Mesenchymal stem cell (in vitro differentiated cells and primary cell): ENCODE measurements around the gene RNF222.

Experiments
- DNase-seq: peaks from one replicate; pipeline ENCODE4 v3.0.0-alpha.2; 2013
- H2AFZ ChIP-seq: one replicate; pipeline ENCODE4 v1.6.1; 2013; ENCODE audit warnings: low read depth, mild to moderate bottlenecking, control low read depth, inconsistent platforms, low read length, moderate library complexity
- H2AK5ac ChIP-seq: 2 replicates; pipeline ENCODE4 v1.6.1; 2013; ENCODE audit warnings: low read length, moderate library complexity, mild to moderate bottlenecking, inconsistent platforms; ENCODE audit not compliant: severe bottlenecking
- H2BK120ac ChIP-seq: one replicate; pipeline ENCODE4 v1.6.1; 2013; ENCODE audit warnings: low read depth, mild to moderate bottlenecking, inconsistent platforms, low read length, moderate library complexity
- H2BK12ac ChIP-seq, 2 experiments: one replicate each; pipeline ENCODE4 v1.6.1; 2013; ENCODE audit warnings: inconsistent platforms in 2 of 2, low read length in 2 of 2, mild to moderate bottlenecking in 2 of 2, moderate library complexity in 2 of 2, control low read depth in 1 of 2
- H2BK15ac ChIP-seq: one replicate; pipeline ENCODE4 v1.6.1; 2013; ENCODE audit warnings: mild to moderate bottlenecking, low read depth, inconsistent platforms; ENCODE audit not compliant: poor library complexity, severe bottlenecking
- H2BK5ac ChIP-seq: 2 replicates; pipeline ENCODE4 v1.6.1; 2013; ENCODE audit warnings: low read depth, mild to moderate bottlenecking, low read length, control low read depth, inconsistent platforms; ENCODE audit not compliant: poor library complexity, severe bottlenecking
- H3K14ac ChIP-seq, 2 experiments: one replicate each; pipeline ENCODE4 v1.6.1; 2013; ENCODE audit warnings: inconsistent platforms in 2 of 2, low read length in 2 of 2, control low read depth in 1 of 2, mild to moderate bottlenecking in 1 of 2, moderate library complexity in 1 of 2
- H3K18ac ChIP-seq, 2 experiments: one replicate each; pipeline ENCODE4 v1.6.1; 2013; ENCODE audit warnings: inconsistent platforms in 2 of 2, low read length in 2 of 2, control low read depth in 1 of 2, low read depth in 1 of 2, mild to moderate bottlenecking in 1 of 2
- H3K23ac ChIP-seq, 2 experiments: one replicate each; pipeline ENCODE4 v1.6.1; 2013; ENCODE audit warnings: inconsistent platforms in 2 of 2, low read length in 2 of 2, mild to moderate bottlenecking in 2 of 2, moderate library complexity in 2 of 2, control low read depth in 1 of 2
- H3K27ac ChIP-seq: 2 replicates; pipeline ENCODE4 v1.5.1; 2013; ENCODE audit warnings: mild to moderate bottlenecking, moderate library complexity, low read length, control low read depth, inconsistent platforms; ENCODE audit not compliant: poor library complexity, severe bottlenecking
- H3K27me3 ChIP-seq, 2 experiments: 2 replicates each; pipeline versions ENCODE4 v1.6.1 to v1.7.0; 2013; ENCODE audit warnings: low read length in 2 of 2, mild to moderate bottlenecking in 2 of 2, moderate library complexity in 2 of 2, control low read depth in 1 of 2, inconsistent platforms in 1 of 2; ENCODE audit not compliant: control insufficient read depth in 1 of 2, insufficient read depth in 1 of 2
- H3K36me3 ChIP-seq, 2 experiments: 2 replicates each; pipeline versions ENCODE4 v1.6.1 to v1.7.0; 2013; ENCODE audit warnings: low read length in 2 of 2, control low read depth in 1 of 2, inconsistent platforms in 1 of 2, low read depth in 1 of 2, mild to moderate bottlenecking in 1 of 2; ENCODE audit not compliant: insufficient read depth in 2 of 2, control insufficient read depth in 1 of 2
- H3K4ac ChIP-seq, 2 experiments: one replicate each; pipeline ENCODE4 v1.6.1; 2013; ENCODE audit warnings: inconsistent platforms in 2 of 2, low read length in 2 of 2, mild to moderate bottlenecking in 2 of 2, moderate library complexity in 2 of 2, control low read depth in 1 of 2, low read depth in 1 of 2
- H3K4me1 ChIP-seq: 2 replicates; pipeline ENCODE4 v1.6.1; 2013; ENCODE audit warnings: low read depth, low read length, control low read depth; ENCODE audit not compliant: control insufficient read depth, insufficient read depth
- H3K4me2 ChIP-seq: 2 replicates; pipeline ENCODE4 v1.6.1; 2013; ENCODE audit warnings: low read length, mild to moderate bottlenecking, inconsistent platforms; ENCODE audit not compliant: poor library complexity, severe bottlenecking
- H3K4me3 ChIP-seq, 2 experiments: 2 replicates each; pipeline versions ENCODE4 v1.5.1 to v1.7.0; 2013; ENCODE audit warnings: low read length in 2 of 2, mild to moderate bottlenecking in 2 of 2, control low read depth in 1 of 2, low read depth in 1 of 2; ENCODE audit not compliant: insufficient read depth in 1 of 2
- H3K79me1 ChIP-seq: replicated peaks from 2 replicates; pipeline ENCODE4 v1.6.1; 2013; ENCODE audit warnings: mild to moderate bottlenecking, control low read depth, low read length, inconsistent platforms; ENCODE audit not compliant: poor library complexity, severe bottlenecking
- H3K9ac ChIP-seq: 2 replicates; pipeline ENCODE4 v1.7.0; 2013; ENCODE audit warnings: mild to moderate bottlenecking, low read length, moderate library complexity
- H3K9me3 ChIP-seq: 2 replicates; pipeline ENCODE4 v1.7.0; 2013; ENCODE audit warnings: mild to moderate bottlenecking, low read length; ENCODE audit not compliant: control insufficient read depth
- H4K8ac ChIP-seq: one replicate; pipeline ENCODE4 v1.6.1; 2013; ENCODE audit warnings: inconsistent platforms, mild to moderate bottlenecking, low read length, moderate library complexity
- H4K91ac ChIP-seq: one replicate; pipeline ENCODE4 v1.6.1; 2013; ENCODE audit warnings: mild to moderate bottlenecking, low read length, inconsistent platforms
- WGBS: methylation state at CpG from one replicate; pipeline ENCODE4 v1.1.7; 2013; ENCODE audit warnings: mixed read lengths; 5-methylcytosine and 5-hydroxymethylcytosine counted together

The RNF222 gene

GRCh38 chr17:8341456-8341855 lies 56.2 kb downstream of the RNF222 start:
- H3K18ac ChIP-seq = no peak overlapping the region
- H3K27me3 ChIP-seq = peaks cover 24 to 36% of the 10 kb centered on the region in 2 experiments
- no peak for DNase-seq
- no peak overlapping the region for H3K27ac ChIP-seq
- H3K14ac ChIP-seq = no peak overlapping the region
- H2AFZ ChIP-seq = no peak overlapping the region
- no peak overlapping the region for H3K4me2 ChIP-seq
- no peaks in the 10 kb centered on the region for H3K79me1 ChIP-seq
- H2BK120ac ChIP-seq = no peak overlapping the region
- peaks cover 2% of the 10 kb centered on the region for H3K9me3 ChIP-seq
- H3K9ac ChIP-seq = no peak overlapping the region
- H3K4me3 ChIP-seq = no peak overlapping the region
- H3K36me3 ChIP-seq = no peaks in the 10 kb centered on the region
- no peak overlapping the region for H2BK5ac ChIP-seq
- no peak overlapping the region for H4K91ac ChIP-seq
- no peak overlapping the region for H2BK12ac ChIP-seq
- no peak overlapping the region for H3K23ac ChIP-seq
- no peak overlapping the region for H4K8ac ChIP-seq
- H2BK15ac ChIP-seq = no peak overlapping the region
- H2AK5ac ChIP-seq = no peak overlapping the region
- H3K4ac ChIP-seq = no peak overlapping the region
- WGBS = 49% methylated on average over 4 of the region's 4 CpGs
- H3K4me1 ChIP-seq = peaks cover 5% of the 10 kb centered on the region
